WTC11 (cell line): ENCODE results near the gene TNFRSF14.

Experiments used
- TF ChIP-seq, protein P1 (sequence below): sonication (generic); formaldehyde crosslinking; IDR thresholded peaks from 2 replicates; pipeline ENCODE4 v1.8.1; 2022; ENCODE audit warnings: mild to moderate bottlenecking, moderate library complexity, missing genetic modification reagents
- TF ChIP-seq, protein P2 (sequence below): sonication (generic); formaldehyde crosslinking; IDR thresholded peaks from 2 replicates; pipeline ENCODE4 v1.8.0; 2022; ENCODE audit warnings: mild to moderate bottlenecking, missing genetic modification reagents

DNA sequence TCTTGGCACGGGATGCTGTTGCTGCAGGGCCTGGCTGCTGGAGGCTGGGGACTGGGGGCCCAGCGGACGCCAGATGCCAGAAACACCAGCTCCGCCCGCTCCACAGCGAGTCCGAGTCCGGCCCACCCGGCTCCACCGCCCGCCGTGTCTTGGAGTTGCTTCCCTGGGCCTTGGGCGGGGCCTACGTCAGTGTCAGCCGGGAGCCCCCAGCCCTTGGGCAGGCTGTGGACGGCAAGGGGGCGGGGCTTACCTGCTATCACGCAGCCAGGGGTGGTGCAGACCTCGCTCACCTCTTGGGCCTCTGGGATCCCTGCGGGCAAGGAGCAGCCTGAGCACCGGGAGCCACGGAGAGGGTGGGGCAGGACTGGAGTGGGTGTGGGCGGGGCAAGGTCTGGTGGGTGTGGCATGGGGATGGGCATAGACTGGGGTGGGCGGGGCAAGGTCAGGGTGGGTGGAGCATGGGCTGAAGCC is 54.9 kb downstream of the TNFRSF14 start:
- TF ChIP-seq, protein P1, sequence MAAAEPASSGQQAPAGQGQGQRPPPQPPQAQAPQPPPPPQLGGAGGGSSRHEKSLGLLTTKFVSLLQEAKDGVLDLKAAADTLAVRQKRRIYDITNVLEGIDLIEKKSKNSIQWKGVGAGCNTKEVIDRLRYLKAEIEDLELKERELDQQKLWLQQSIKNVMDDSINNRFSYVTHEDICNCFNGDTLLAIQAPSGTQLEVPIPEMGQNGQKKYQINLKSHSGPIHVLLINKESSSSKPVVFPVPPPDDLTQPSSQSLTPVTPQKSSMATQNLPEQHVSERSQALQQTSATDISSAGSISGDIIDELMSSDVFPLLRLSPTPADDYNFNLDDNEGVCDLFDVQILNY (CRISPR knock-in tag): no peak
- TF ChIP-seq, protein P2, sequence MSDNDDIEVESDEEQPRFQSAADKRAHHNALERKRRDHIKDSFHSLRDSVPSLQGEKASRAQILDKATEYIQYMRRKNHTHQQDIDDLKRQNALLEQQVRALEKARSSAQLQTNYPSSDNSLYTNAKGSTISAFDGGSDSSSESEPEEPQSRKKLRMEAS: no peak
